ENCODE measurements around the gene KSR2. TPM values are rescaled to one million over a fixed set of nuclear protein-coding genes. Genes with fewer than 3 reads are reported as not detected.

The KSR2 gene
- total RNA-seq, 2 experiments from 2014 or later: 0.03 to 0.15 TPM

DNA sequence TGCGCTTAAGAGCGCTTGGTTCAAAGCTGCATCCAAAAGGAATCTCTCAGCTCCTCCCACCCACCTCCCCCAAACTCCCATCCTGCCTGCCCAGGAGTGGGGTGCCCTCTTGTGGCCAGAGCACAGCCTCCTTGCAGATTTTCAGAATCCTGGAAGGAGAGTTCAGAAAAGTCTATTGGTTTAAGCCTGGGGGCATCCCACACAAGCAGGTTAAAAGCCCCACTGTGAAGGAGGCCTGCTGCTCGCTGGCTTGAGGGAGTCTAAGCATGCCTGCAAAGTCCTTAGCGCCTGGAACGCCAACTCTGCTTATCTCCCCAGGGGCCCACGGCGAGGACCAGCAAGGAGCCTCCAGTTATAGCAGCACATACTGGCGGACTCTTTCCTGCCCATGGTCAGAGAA lies 297.1 kb downstream of the KSR2 start:
- H4K20me1 ChIP-seq (ENCODE audit: insufficient read depth, low read length): no peaks in the 10 kb centered on the region
- DNase-seq (ENCODE audit: low spot score): peak; percentile 11
- H3K36me3 ChIP-seq (ENCODE audit: insufficient read depth, low read length): no peaks in the 10 kb centered on the region
- ChIA-PET POLR2A (no interaction called here), CTCF (ENCODE audit: unreplicated experiment) (no interaction called here)
- H3K9me2 ChIP-seq (ENCODE audit: insufficient read depth, low read length): no peaks in the 10 kb centered on the region
- H3K79me2 ChIP-seq (ENCODE audit: insufficient read depth, low read depth, low read length): no peaks in the 10 kb centered on the region
- no peak overlapping the region for H2AFZ ChIP-seq (ENCODE audit: low read length)
- BruUV-seq (replicated peaks): no TSS peak
- intact Hi-C loops (cut with micrococcal nuclease; ENCODE audit: unreplicated experiment): no loop called here
- H3K4me2 ChIP-seq (ENCODE audit: low read length): no peak overlapping the region
- no peak overlapping the region for H3K4me3 ChIP-seq (ENCODE audit: low read depth, low read length, poor library complexity, severe bottlenecking)
- H3K9me3 ChIP-seq (ENCODE audit: low read length): no peaks in the 10 kb centered on the region
- TF ChIP-seq EZH2phosphoT487 (IDR thresholded peaks at IDR 0.05; ENCODE audit: borderline replicate concordance, low read depth, low read length) (no peak), CTCF (conservative IDR thresholded peaks at IDR 0.05; ENCODE audit: low read length) (peak; percentile 74)
- no peaks in the 10 kb centered on the region for H3K4me1 ChIP-seq (ENCODE audit: insufficient read depth, low read length, poor library complexity, severe bottlenecking)
- H3K27ac ChIP-seq (ENCODE audit: low read depth, low read length, poor library complexity, severe bottlenecking): no peak overlapping the region

DNA sequence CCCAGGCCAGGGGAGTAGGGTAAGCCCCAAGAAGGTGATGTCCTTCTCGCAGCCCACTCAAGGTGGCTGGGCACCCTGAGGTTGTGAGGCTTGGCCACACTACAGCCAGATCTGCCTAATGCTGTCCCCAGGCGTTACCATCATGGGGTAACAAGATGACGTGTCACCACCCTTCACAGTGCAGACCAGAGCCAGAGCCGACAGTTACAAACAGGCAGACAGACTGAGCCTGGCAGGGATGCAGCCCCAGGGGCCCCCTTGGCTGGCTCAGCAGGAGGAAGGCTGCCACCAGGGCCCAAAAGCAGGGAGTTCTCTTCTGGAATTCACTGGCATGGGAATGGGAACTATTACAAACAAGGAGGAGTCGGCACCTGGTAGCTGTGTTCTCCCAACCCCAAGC lies 304.6 kb downstream of the KSR2 start:
- no TSS peak for BruUV-seq (replicated peaks)
- intact Hi-C loops (cut with micrococcal nuclease; ENCODE audit: unreplicated experiment): no loop called here

More for the DNA sequence above, 304.6 kb downstream of the KSR2 start:
- Histone ChIP-seq H2AFZ (ENCODE audit: low read length) (no peak overlapping the region), H3K4me2 (ENCODE audit: low read length) (no peak overlapping the region), H3K4me1 (ENCODE audit: insufficient read depth, low read length, poor library complexity, severe bottlenecking) (no peaks in the 10 kb centered on the region), H4K20me1 (ENCODE audit: insufficient read depth, low read length) (no peaks in the 10 kb centered on the region), H3K4me3 (ENCODE audit: low read depth, low read length, poor library complexity, severe bottlenecking) (no peak overlapping the region), H3K9me3 (ENCODE audit: low read length) (no peaks in the 10 kb centered on the region), H3K27ac (ENCODE audit: low read depth, low read length, poor library complexity, severe bottlenecking) (no peak overlapping the region), H3K36me3 (ENCODE audit: insufficient read depth, low read length) (no peaks in the 10 kb centered on the region), H3K79me2 (ENCODE audit: insufficient read depth, low read depth, low read length) (no peaks in the 10 kb centered on the region), H3K9me2 (ENCODE audit: insufficient read depth, low read length) (no peaks in the 10 kb centered on the region)
- DNase-seq (ENCODE audit: low spot score): no peak
- POLR2A ChIA-PET: no interaction called here
- TF ChIP-seq CTCF (conservative IDR thresholded peaks at IDR 0.05; ENCODE audit: low read length) (no peak), EZH2phosphoT487 (IDR thresholded peaks at IDR 0.05; ENCODE audit: borderline replicate concordance, low read depth, low read length) (no peak)
- CTCF ChIA-PET (ENCODE audit: unreplicated experiment): no interaction called here

All from OCI-LY7 (cell line).